IMR-90 (cell line): Measurements from ENCODE around the gene NF1. TPM values are rescaled to one million over a fixed set of nuclear protein-coding genes. Genes with fewer than 3 reads are reported as not detected.

Experiments
- ATAC-seq: fragments of 200-7000 bp; cut with Tn5 transposase; 2 replicates; pipeline ENCODE4 v1.9.1; 2020; ENCODE audit warnings: low read depth, mild to moderate bottlenecking, moderate library complexity
- BruUV-seq: library from RNA; stranded (reverse); fragments of 400-500 nt; replicated peaks from 2 replicates; lab custom pipeline; 2021; lab: Mats Ljungman, UMichigan
- CTCF ChIA-PET: fragments of 300-600 bp; formaldehyde crosslinking; extraction: SDS; loops from one replicate; lab custom pipeline; 2021; ENCODE audit warnings: antibody characterized with exemption; lab: Yijun Ruan, JAX
- POLR2A ChIA-PET: fragments of 300-600 bp; sonication (Branson Sonifier 250); formaldehyde crosslinking; loops from one replicate; lab custom pipeline; 2022; ENCODE audit warnings: antibody characterized with exemption; ENCODE audit not compliant: unreplicated experiment; lab: Charles Lee
- DNase-seq: peaks from one replicate; pipeline ENCODE4 v3.0.0; 2013
- H2AFZ ChIP-seq: replicated peaks from 2 replicates; pipeline ENCODE3; 2013; ENCODE audit warnings: low read length, mild to moderate bottlenecking; ENCODE audit not compliant: poor library complexity
- H2AK5ac ChIP-seq: 2 replicates; pipeline ENCODE4 v1.6.1; 2013; ENCODE audit warnings: low read depth, low read length, inconsistent platforms
- H2AK9ac ChIP-seq: replicated peaks from 2 replicates; pipeline ENCODE3; 2013; ENCODE audit warnings: mild to moderate bottlenecking, low read depth, low read length, moderate library complexity; ENCODE audit not compliant: poor library complexity
- H2BK120ac ChIP-seq: 2 replicates; pipeline ENCODE4 v1.6.1; 2013; ENCODE audit warnings: low read depth, low read length, inconsistent platforms
- H2BK15ac ChIP-seq: 3 replicates; pipeline ENCODE4 v1.6.1; 2013; ENCODE audit warnings: low read depth, low read length, inconsistent platforms
- H2BK20ac ChIP-seq: 2 replicates; pipeline ENCODE4 v1.6.1; 2013; ENCODE audit warnings: low read depth, mild to moderate bottlenecking, inconsistent platforms, low read length, moderate library complexity
- H2BK5ac ChIP-seq: 2 replicates; pipeline ENCODE4 v1.6.1; 2013; ENCODE audit warnings: mild to moderate bottlenecking, low read depth, low read length, inconsistent platforms; ENCODE audit not compliant: poor library complexity, severe bottlenecking
- H3K14ac ChIP-seq: replicated peaks from 2 replicates; pipeline ENCODE4 v1.6.1; 2013; ENCODE audit warnings: low read depth, low read length, inconsistent platforms
- H3K18ac ChIP-seq: 2 replicates; pipeline ENCODE4 v1.6.1; 2013; ENCODE audit warnings: low read depth, low read length, control low read depth
- H3K23ac ChIP-seq: 2 replicates; pipeline ENCODE4 v1.6.1; 2013; ENCODE audit warnings: low read depth, low read length, inconsistent platforms
- H3K27ac ChIP-seq: 2 replicates; pipeline ENCODE4 v1.5.1; 2013; ENCODE audit warnings: mild to moderate bottlenecking, control low read depth, low read length; ENCODE audit not compliant: insufficient read depth
- H3K27me3 ChIP-seq: 2 replicates; pipeline ENCODE4 v1.6.1; 2013; ENCODE audit warnings: low read length; ENCODE audit not compliant: control insufficient read depth, insufficient read depth
- H3K36me3 ChIP-seq: 2 replicates; pipeline ENCODE4 v1.6.1; 2013; ENCODE audit warnings: low read length, mixed read lengths; ENCODE audit not compliant: control insufficient read depth, insufficient read depth
- H3K4ac ChIP-seq: 2 replicates; pipeline ENCODE4 v1.6.1; 2013; ENCODE audit warnings: low read depth, low read length, inconsistent platforms
- H3K4me1 ChIP-seq: 2 replicates; pipeline ENCODE4 v1.6.1; 2013; ENCODE audit warnings: low read length, mixed read lengths; ENCODE audit not compliant: control insufficient read depth, insufficient read depth
- H3K4me2 ChIP-seq: 2 replicates; pipeline ENCODE4 v1.6.1; 2013; ENCODE audit warnings: low read depth, mild to moderate bottlenecking, control low read depth, low read length, moderate library complexity
- H3K4me3 ChIP-seq: 2 replicates; pipeline ENCODE4 v1.5.1; 2013; ENCODE audit warnings: low read depth, mild to moderate bottlenecking, control low read depth, low read length, moderate library complexity; ENCODE audit not compliant: insufficient read depth
- H3K56ac ChIP-seq: 2 replicates; pipeline ENCODE4 v1.6.1; 2013; ENCODE audit warnings: low read length, inconsistent platforms; ENCODE audit not compliant: insufficient read depth; ENCODE audit errors: extremely low read depth
- H3K79me1 ChIP-seq, 2 experiments: 2 replicates each; pipeline ENCODE4 v1.6.1; 2013; ENCODE audit warnings: low read length in 2 of 2, inconsistent platforms in 1 of 2, low read depth in 1 of 2
- H3K9ac ChIP-seq: 2 replicates; pipeline ENCODE4 v1.6.1; 2013; ENCODE audit warnings: low read depth, low read length, control low read depth
- H3K9me1 ChIP-seq: 2 replicates; pipeline ENCODE4 v1.6.1; 2013; ENCODE audit warnings: low read length, inconsistent platforms; ENCODE audit not compliant: insufficient read depth
- H3K9me3 ChIP-seq: 2 replicates; pipeline ENCODE4 v1.6.1; 2013; ENCODE audit warnings: low read length; ENCODE audit not compliant: control insufficient read depth, insufficient read depth
- H4K20me1 ChIP-seq: 2 replicates; pipeline ENCODE4 v1.6.1; 2013; ENCODE audit warnings: low read length, inconsistent platforms; ENCODE audit not compliant: insufficient read depth
- H4K5ac ChIP-seq: 2 replicates; pipeline ENCODE4 v1.6.1; 2013; ENCODE audit warnings: mild to moderate bottlenecking, low read depth, low read length, control low read depth
- H4K8ac ChIP-seq, 2 experiments: 2 replicates each; pipeline ENCODE4 v1.6.1; 2013; ENCODE audit warnings: low read depth in 2 of 2, low read length in 2 of 2, control low read depth in 1 of 2, inconsistent platforms in 1 of 2
- H4K91ac ChIP-seq: 2 replicates; pipeline ENCODE4 v1.6.1; 2013; ENCODE audit warnings: low read depth, low read length, inconsistent platforms; ENCODE audit not compliant: insufficient read depth
- BHLHE40 ChIP-seq: fragments of 150-350 bp; IDR thresholded peaks from 2 replicates; pipeline ENCODE4 v1.6.1; 2016; ENCODE audit warnings: mild to moderate bottlenecking, low read depth, low read length
- CEBPB ChIP-seq: IDR thresholded peaks from 2 replicates; pipeline ENCODE4 v1.6.1; 2012; ENCODE audit warnings: low read depth, low read length, improper control_type of control experiment
- CHD1 ChIP-seq: IDR thresholded peaks from 2 replicates; pipeline ENCODE4 v1.6.1; 2012; ENCODE audit warnings: low read depth, low read length, improper control_type of control experiment
- FOS ChIP-seq: fragments of 150-350 bp; IDR thresholded peaks from 2 replicates; pipeline ENCODE4 v1.6.1; 2016; ENCODE audit warnings: low read depth, low read length
- RAD21 ChIP-seq: IDR thresholded peaks from 2 replicates; pipeline ENCODE4 v1.6.1; 2012; ENCODE audit warnings: low read length, improper control_type of control experiment
- RCOR1 ChIP-seq: IDR thresholded peaks from 2 replicates; pipeline ENCODE4 v1.6.1; 2012; ENCODE audit warnings: mild to moderate bottlenecking, low read length, improper control_type of control experiment; ENCODE audit not compliant: insufficient replicate concordance
- dilution Hi-C: fragments of 300-500 bp; cut with HindIII; formaldehyde crosslinking; loops from one replicate; pipeline ENCODE4 v1.14.3; 2018; ENCODE audit warnings: low sequenced_read_pairs; ENCODE audit not compliant: unreplicated experiment
- in situ Hi-C: fragments of 300-500 bp; cut with MboI; formaldehyde crosslinking; loops from 3 replicates; pipeline ENCODE4 v1.14.3; 2019; ENCODE audit warnings: low sequenced_read_pairs, inconsistent platforms, mixed read lengths
- intact Hi-C: fragments of 100-400 bp; cut with micrococcal nuclease; formaldehyde crosslinking; loops from 2 replicates; pipeline ENCODE4 v1.10.0; 2022
- polyA plus RNA-seq, 3 experiments: library from polyadenylated mRNA; depleted of rRNA; stranded (reverse); fragments of >200 nt; gene quantifications; 2 replicates each; pipeline ENCODE4 v1.2.3, GENCODE V29; 2012; ENCODE audit warnings: low replicate concordance in 1 of 3
- total RNA-seq: library from RNA; depleted of rRNA; stranded (reverse); fragments of >200 nt; gene quantifications from 2 replicates; pipeline ENCODE4 v1.2.3, GENCODE V29; 2012

NF1 gene
- total and polyA plus RNA-seq, 2 of the 4 experiments (the other 2 are of a cell fraction), result 17.9 to 48.6 TPM

DNA sequence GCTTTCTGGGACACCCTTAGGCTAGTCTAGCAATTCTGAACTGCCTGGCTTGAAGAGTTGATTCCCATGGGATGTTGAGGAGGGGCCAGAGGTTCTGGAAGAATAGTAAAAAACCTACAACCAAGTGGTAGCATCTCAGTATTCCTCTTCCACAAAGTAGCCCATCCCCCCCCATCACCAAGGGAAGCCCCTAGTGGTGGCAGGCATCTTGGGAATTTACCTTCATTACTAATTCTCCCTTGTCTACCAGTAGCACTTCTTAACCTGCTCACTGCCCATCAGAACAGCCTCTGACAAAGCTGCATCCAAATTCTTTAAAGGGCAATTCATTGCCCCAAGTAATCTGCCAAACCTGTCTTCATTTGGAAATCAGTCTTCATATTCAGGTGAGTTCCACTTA, 283.9 kb downstream of the NF1 start:
- ChIA-PET CTCF (interaction anchor here (0.6 kb wide), 1 partner anchor 361 kb away, joined by 5 read pairs; no protein-coding TSS in a partner anchor), POLR2A (no interaction called here)
- Histone ChIP-seq H3K36me3 (peaks cover 16% of the 10 kb centered on the region), H3K27me3 (no peaks in the 10 kb centered on the region), H3K4me2 (no peak overlapping the region), H3K79me1 (peaks cover 0 to 5% of the 10 kb centered on the region in 2 experiments; a peak in 2 of 4 replicates), H3K4ac (no peak overlapping the region), H3K14ac (no peak overlapping the region), H2BK5ac (no peak overlapping the region), H2AK9ac (no peak overlapping the region), H3K9me3 (no peaks in the 10 kb centered on the region), H4K5ac (no peak overlapping the region), H3K4me1 (no peaks in the 10 kb centered on the region), H2BK20ac (no peak overlapping the region), H3K9me1 (peaks cover 6% of the 10 kb centered on the region), H3K18ac (no peak overlapping the region), H2BK120ac (no peak overlapping the region), H3K27ac (no peak overlapping the region), H4K91ac (no peak overlapping the region), H2AK5ac (no peak overlapping the region), H2AFZ (no peak overlapping the region), H3K4me3 (no peak overlapping the region), H3K9ac (no peak overlapping the region), H4K20me1 (no peaks in the 10 kb centered on the region), H3K23ac (no peak overlapping the region), H4K8ac (no peak overlapping the region), H2BK15ac (no peak overlapping the region), H3K56ac (no peak overlapping the region)
- BruUV-seq, result no TSS peak
- ATAC-seq (no peak), DNase-seq (no peak)
- dilution Hi-C loops, result no loop called here
- in situ Hi-C loops, result no loop called here
- TF ChIP-seq BHLHE40 (no peak), RCOR1 (no peak), CHD1 (no peak), RAD21 (no peak), FOS (no peak), CEBPB (no peak)
- intact Hi-C loops, result no loop called here
